SK-N-SH (cell line): ENCODE data around the gene SLC22A5. TPM values are rescaled to one million over a fixed set of nuclear protein-coding genes. Genes with fewer than 3 reads are reported as not detected.

Experiments
- CTCF ChIA-PET: fragments of 300-600, 350-600 bp; formaldehyde crosslinking; extraction: SDS; loops from one replicate; lab custom pipeline; 2021; lab: Yijun Ruan, JAX
- POLR2A ChIA-PET: fragments of 350-600 bp; sonication (Branson Sonifier 250); formaldehyde crosslinking; extraction: SDS; loops from one replicate; lab custom pipeline; 2020; ENCODE audit warnings: antibody characterized with exemption, inconsistent platforms; lab: Yijun Ruan, JAX
- DNase-seq: peaks from one replicate; pipeline ENCODE4 v3.0.0; 2012
- H2AFZ ChIP-seq: fragments of 200-600 bp; sonication (generic); 2 replicates; pipeline ENCODE4 v1.8.1; 2016; ENCODE audit warnings: antibody characterized with exemption, mild to moderate bottlenecking, low read depth
- H3F3A ChIP-seq: fragments of 200-600 bp; sonication (generic); replicated peaks from 2 replicates; pipeline ENCODE3; 2016; ENCODE audit warnings: antibody characterized with exemption, mild to moderate bottlenecking; ENCODE audit not compliant: insufficient read depth
- H3K27ac ChIP-seq, 2 experiments: fragments of 200-500 bp in 1 of 2; fragments of 200-600 bp in 1 of 2; sonication (Bioruptor generic) in 1 of 2; sonication (generic), shearing (Covaris generic) in 1 of 2; 2 replicates each; pipeline versions ENCODE4 v1.5.1 to v1.6.1; 2014 to 2016; ENCODE audit warnings: low read depth in 2 of 2, inconsistent platforms in 1 of 2, low read length in 1 of 2, mild to moderate bottlenecking in 1 of 2, mixed read lengths in 1 of 2
- H3K27me3 ChIP-seq: fragments of 200-600 bp; sonication (generic), shearing (Covaris generic); 2 replicates; pipeline ENCODE4 v1.6.1; 2016; ENCODE audit warnings: mixed run types; ENCODE audit not compliant: insufficient read depth
- H3K36me3 ChIP-seq, 2 experiments: fragments of 200-500 bp in 1 of 2; fragments of 200-600 bp in 1 of 2; sonication (Bioruptor generic) in 1 of 2; sonication (generic) in 1 of 2; replicated peaks in 1 of 2; 2 replicates each; pipeline versions ENCODE3 to v1.5.1; 2014 to 2016; ENCODE audit warnings: low read length in 1 of 2, mild to moderate bottlenecking in 1 of 2; ENCODE audit not compliant: insufficient read depth in 2 of 2, control insufficient read depth in 1 of 2
- H3K4me1 ChIP-seq, 2 experiments: fragments of 200-500 bp in 1 of 2; fragments of 200-600 bp in 1 of 2; sonication (Bioruptor generic) in 1 of 2; sonication (generic), shearing (Covaris generic) in 1 of 2; 2 replicates each; pipeline versions ENCODE4 v1.5.1 to v1.6.1; 2014 to 2016; ENCODE audit warnings: low read depth in 1 of 2, low read length in 1 of 2, mixed run types in 1 of 2; ENCODE audit not compliant: insufficient read depth in 2 of 2, control insufficient read depth in 1 of 2
- H3K4me2 ChIP-seq: fragments of 200-600 bp; sonication (generic), shearing (Covaris generic); 2 replicates; pipeline ENCODE4 v1.6.1; 2017; ENCODE audit warnings: mixed run types
- H3K4me3 ChIP-seq, 2 experiments: fragments of 200-500 bp in 1 of 2; fragments of 200-600 bp in 1 of 2; sonication (Bioruptor generic) in 1 of 2; sonication (generic), shearing (Covaris generic) in 1 of 2; 2 replicates each; pipeline versions ENCODE4 v1.5.1 to v1.8.1; 2014 to 2016; ENCODE audit warnings: low read depth in 2 of 2, inconsistent platforms in 1 of 2, low read length in 1 of 2, mild to moderate bottlenecking in 1 of 2, mixed read lengths in 1 of 2, moderate library complexity in 1 of 2
- H3K79me2 ChIP-seq: fragments of 200-600 bp; sonication (generic); 2 replicates; pipeline ENCODE4 v1.8.1; 2017; ENCODE audit warnings: mild to moderate bottlenecking; ENCODE audit not compliant: insufficient read depth
- H3K9ac ChIP-seq: fragments of 200-600 bp; sonication (generic); 2 replicates; pipeline ENCODE4 v1.6.1; 2017; ENCODE audit warnings: mixed run types
- H3K9me2 ChIP-seq: fragments of 200-600 bp; sonication (generic); 2 replicates; pipeline ENCODE4 v1.6.1; 2017; ENCODE audit warnings: mixed run types
- H3K9me3 ChIP-seq: fragments of 200-600 bp; sonication (generic); 2 replicates; pipeline ENCODE4 v1.6.1; 2017; ENCODE audit warnings: mixed run types, mild to moderate bottlenecking, moderate library complexity
- H4K20me1 ChIP-seq: fragments of 200-600 bp; sonication (generic); 2 replicates; pipeline ENCODE4 v1.6.1; 2017; ENCODE audit warnings: mild to moderate bottlenecking, mixed run types; ENCODE audit not compliant: insufficient read depth
- EP300 ChIP-seq, 2 experiments: IDR thresholded peaks; 2 replicates each; pipeline versions ENCODE4 v1.4.0 to v1.6.1; 2012; ENCODE audit warnings: borderline replicate concordance in 1 of 2, low read depth in 1 of 2, low read length in 1 of 2
- EZH2phosphoT487 ChIP-seq: fragments of 200-600 bp; sonication (generic); IDR thresholded peaks from 2 replicates; pipeline ENCODE4 v1.6.1; 2017; ENCODE audit warnings: low read depth, mixed run types, mild to moderate bottlenecking, antibody characterized with exemption, moderate library complexity, borderline replicate concordance
- IRF3 ChIP-seq: fragments of 150-350 bp; IDR thresholded peaks from 2 replicates; pipeline ENCODE4 v1.6.1; 2016; ENCODE audit warnings: mild to moderate bottlenecking, low read depth, low read length
- MAX ChIP-seq: IDR thresholded peaks from 2 replicates; pipeline ENCODE4 v1.4.0; 2012; ENCODE audit warnings: low read depth
- MEF2A ChIP-seq: IDR thresholded peaks from 2 replicates; pipeline ENCODE4 v1.4.0; 2012; ENCODE audit warnings: low read depth, borderline replicate concordance
- NFIC ChIP-seq: IDR thresholded peaks from 2 replicates; pipeline ENCODE4 v1.4.0; 2012; ENCODE audit warnings: borderline replicate concordance
- RCOR1 ChIP-seq: fragments of 150-350 bp; IDR thresholded peaks from 2 replicates; pipeline ENCODE4 v1.6.1; 2017; ENCODE audit warnings: antibody characterized with exemption, low read length
- REST ChIP-seq: IDR thresholded peaks from 2 replicates; pipeline ENCODE4 v1.6.1; 2012; ENCODE audit warnings: mild to moderate bottlenecking, low read depth, low read length, moderate library complexity
- SMC3 ChIP-seq: IDR thresholded peaks from 2 replicates; pipeline ENCODE4 v1.6.1; 2012; ENCODE audit warnings: low read depth, low read length, improper control_type of control experiment
- WGBS: methylation state at CpG from one replicate; pipeline ENCODE4 v1.1.6; 2017; ENCODE audit warnings: low lambda C conversion rate; 5-methylcytosine and 5-hydroxymethylcytosine counted together
- polyA plus RNA-seq, 3 experiments: library from polyadenylated mRNA; depleted of rRNA; stranded (reverse); fragments of >200 nt; gene quantifications; 2 replicates each; pipeline ENCODE4 v1.2.3, GENCODE V29; 2012

The SLC22A5 gene
- polyA plus RNA-seq, 1 of the 3 experiments (the other 2 are of a cell fraction): 8.3 TPM

- ChIA-PET POLR2A (no interaction called here), CTCF (interaction anchor here (1.2 kb wide), 1 partner anchor 13 kb away, joined by 3 read pairs; no protein-coding TSS in a partner anchor)
- Histone ChIP-seq H3K4me3 (no peak overlapping the region), H2AFZ (no peak overlapping the region), H3F3A (peaks cover 6% of the 10 kb centered on the region), H3K27me3 (no peaks in the 10 kb centered on the region), H3K4me2 (peak overlapping the region; percentile 19; the same call in 1 of the 2 replicates), H3K9ac (no peak overlapping the region), H4K20me1 (no peaks in the 10 kb centered on the region), H3K9me3 (no peaks in the 10 kb centered on the region), H3K36me3 (no peaks in the 10 kb centered on the region), H3K27ac (no peak overlapping the region), H3K79me2 (no peaks in the 10 kb centered on the region), H3K9me2 (no peaks in the 10 kb centered on the region), H3K4me1 (peaks cover 6 to 13% of the 10 kb centered on the region in 2 experiments; a peak in 2 of 4 replicates)
- TF ChIP-seq SMC3 (no peak), RCOR1 (no peak), MAX (no peak)
- no peak for DNase-seq
Observed at GRCh38 chr5:132372542-132372941, 3.0 kb downstream of the SLC22A5 start.

GRCh38 chr5:132375957-132376356 is 6.4 kb downstream of the SLC22A5 start:
- Histone ChIP-seq H4K20me1 (no peaks in the 10 kb centered on the region), H3K79me2 (no peaks in the 10 kb centered on the region), H3K4me3 (no peak overlapping the region), H2AFZ (no peak overlapping the region), H3K4me1 (peaks cover 0 to 7% of the 10 kb centered on the region in 2 experiments; a peak in 1 of 4 replicates), H3K27me3 (no peaks in the 10 kb centered on the region), H3K9ac (no peak overlapping the region), H3K4me2 (no peak overlapping the region), H3K27ac (no peak overlapping the region), H3F3A (no peaks in the 10 kb centered on the region), H3K36me3 (peaks cover 0 to 6% of the 10 kb centered on the region in 2 experiments), H3K9me2 (no peaks in the 10 kb centered on the region), H3K9me3 (no peaks in the 10 kb centered on the region)
- TF ChIP-seq EP300 (IDR thresholded peaks at IDR 0.05; ENCODE audit: borderline replicate concordance in 1 of 2, low read depth in 1 of 2, low read length in 1 of 2) (no peak), EZH2phosphoT487 (no peak), MEF2A (no peak), IRF3 (no peak), NFIC (no peak), REST (no peak)
- POLR2A ChIA-PET: no interaction called here
- CTCF ChIA-PET: interaction anchor here (1.4 to 2.6 kb wide), 2 partner anchors 9 to 11 kb away, joined by 3 to 13 read pairs; no protein-coding TSS in a partner anchor
- no peak for DNase-seq
- 100% methylated on average over 1 of the region's 3 CpGs for WGBS
